G401 (cell line): ENCODE results near the gene KRT82. TPM values are rescaled to one million over a fixed set of nuclear protein-coding genes. Genes with fewer than 3 reads are reported as not detected.

Experiments
- DNase-seq: peaks from one replicate; pipeline ENCODE4 v3.0.0-alpha.2; 2015; ENCODE audit warnings: low spot score
- in situ Hi-C: cut with HindIII; loops from 2 replicates; pipeline ENCODE4 v1.10.0; 2016; ENCODE audit warnings: low sequenced_read_pairs, mixed read lengths
- total RNA-seq: library from RNA; depleted of rRNA; stranded (reverse); fragments of >200 nt; shearing (Covaris generic); gene quantifications from 2 replicates; pipeline ENCODE4 v1.2.3, GENCODE V29; 2014

The KRT82 gene
- total RNA-seq, 1 experiment from 2014 or later = not detected

- in situ Hi-C loops = no loop called here
- DNase-seq = no peak
Observed at GRCh38 chr12:52392465-52393007, 13.6 kb downstream of the KRT82 start.

- in situ Hi-C loops = no loop called here
- no peak for DNase-seq
Observed at GRCh38 chr12:52391618-52392002, 14.5 kb downstream of the KRT82 start.

- no peak for DNase-seq
- in situ Hi-C loops = no loop called here
Observed at GRCh38 chr12:52390739-52391617, 15.2 kb downstream of the KRT82 start.

GRCh38 chr12:52389313-52390207, 16.6 kb downstream of the KRT82 start:
- in situ Hi-C loops = no loop called here
- DNase-seq = no peak

GRCh38 chr12:52387859-52388258, 18.3 kb downstream of the KRT82 start:
- DNase-seq = no peak
- in situ Hi-C loops = no loop called here

GRCh38 chr12:52385226-52385702, 20.9 kb downstream of the KRT82 start, which contains the start of gene KRT84:
Gene KRT84, minus strand, starts transcription at chr12:52385652. Its CDS starts 67 bp downstream, at chr12:52385585.
- no peak for DNase-seq
- in situ Hi-C loops = no loop called here

- DNase-seq = no peak
- in situ Hi-C loops = no loop called here
Observed at GRCh38 chr12:52383331-52383730, 22.8 kb downstream of the KRT82 start.

GRCh38 chr12:52382854-52383253, 23.3 kb downstream of the KRT82 start:
- in situ Hi-C loops = no loop called here
- DNase-seq = no peak

GRCh38 chr12:52381206-52381605, 24.9 kb downstream of the KRT82 start:
- no peak for DNase-seq
- in situ Hi-C loops = no loop called here

- in situ Hi-C loops = no loop called here
- peak; percentile 43 for DNase-seq
Observed at GRCh38 chr12:52380271-52380694, 25.9 kb downstream of the KRT82 start.

- DNase-seq = no peak
- in situ Hi-C loops = no loop called here
Observed at GRCh38 chr12:52379536-52379935, 26.6 kb downstream of the KRT82 start.

- in situ Hi-C loops = no loop called here
Observed at GRCh38 chr12:52378091-52378490, 28.0 kb downstream of the KRT82 start.

GRCh38 chr12:52377266-52377665, 28.9 kb downstream of the KRT82 start:
- in situ Hi-C loops = no loop called here

More at GRCh38 chr12:52378091-52378490, 28.0 kb downstream of the KRT82 start:
- no peak for DNase-seq

GRCh38 chr12:52372216-52373154, 33.6 kb downstream of the KRT82 start:
- DNase-seq = peak; percentile 32
- in situ Hi-C loops = no loop called here

More at GRCh38 chr12:52377266-52377665, 28.9 kb downstream of the KRT82 start:
- DNase-seq = no peak

- DNase-seq = no peak
Observed at GRCh38 chr12:52371716-52372115, 34.4 kb downstream of the KRT82 start.

GRCh38 chr12:52370926-52371608, 35.1 kb downstream of the KRT82 start:
- in situ Hi-C loops = no loop called here
- peak; percentile 22 for DNase-seq

More at GRCh38 chr12:52371716-52372115, 34.4 kb downstream of the KRT82 start:
- in situ Hi-C loops = no loop called here

- in situ Hi-C loops = no loop called here
- no peak for DNase-seq
Observed at GRCh38 chr12:52369809-52370208, 36.3 kb downstream of the KRT82 start.

GRCh38 chr12:52369211-52369610, 36.9 kb downstream of the KRT82 start:
- in situ Hi-C loops = no loop called here
- no peak for DNase-seq
